Keratinocyte (primary cell): Measurements from ENCODE around the gene PTPRD. TPM values are rescaled to one million over a fixed set of nuclear protein-coding genes. Genes with fewer than 3 reads are reported as not detected.

Source experiments
- DNase-seq: peaks from one replicate; pipeline ENCODE4 v3.0.0-alpha.2; 2011; ENCODE audit warnings: low read depth, missing footprints, low spot score
- FAIRE-seq: peaks from 2 replicates; lab custom pipeline; 2011; peaks lifted over from hg19 to GRCh38; lab: Jason Lieb, UNC
- H2AFZ ChIP-seq: 2 replicates; pipeline ENCODE4 v1.6.0; 2012; ENCODE audit warnings: low read length, control low read depth, inconsistent platforms; ENCODE audit not compliant: control insufficient read depth
- H3K27ac ChIP-seq: 2 replicates; pipeline ENCODE4 v1.5.1; 2011; ENCODE audit warnings: low read length; ENCODE audit not compliant: control insufficient read depth, insufficient read depth
- H3K27me3 ChIP-seq: 3 replicates; pipeline ENCODE4 v1.6.0; 2011; ENCODE audit warnings: low read length; ENCODE audit not compliant: control insufficient read depth, insufficient read depth; ENCODE audit errors: extremely low read depth
- H3K36me3 ChIP-seq, 2 experiments: 2 replicates in 1 of 2; 3 replicates in 1 of 2; pipeline ENCODE4 v1.5.1; 2011; ENCODE audit warnings: low read length in 2 of 2, mild to moderate bottlenecking in 1 of 2; ENCODE audit not compliant: control insufficient read depth in 2 of 2, insufficient read depth in 2 of 2; ENCODE audit errors: extremely low read depth in 1 of 2
- H3K4me1 ChIP-seq: 3 replicates; pipeline ENCODE4 v1.5.1; 2011; ENCODE audit warnings: low read length; ENCODE audit not compliant: control insufficient read depth, insufficient read depth; ENCODE audit errors: extremely low read depth
- H3K4me2 ChIP-seq: 3 replicates; pipeline ENCODE4 v1.6.0; 2011; ENCODE audit warnings: low read depth, low read length; ENCODE audit not compliant: control insufficient read depth, insufficient read depth; ENCODE audit errors: extremely low read depth
- H3K4me3 ChIP-seq, 3 experiments: fragments of 200-600 bp in 1 of 3; sonication (generic) in 1 of 3; 2 replicates in 2 of 3; 3 replicates in 1 of 3; pipeline ENCODE4 v1.5.1; 2011 to 2016; ENCODE audit warnings: low read length in 3 of 3, mild to moderate bottlenecking in 3 of 3, control low read depth in 2 of 3, inconsistent platforms in 1 of 3, low read depth in 1 of 3, mixed read lengths in 1 of 3, mixed run types in 1 of 3, moderate library complexity in 1 of 3; ENCODE audit not compliant: control insufficient read depth in 2 of 3, insufficient read depth in 2 of 3; ENCODE audit errors: extremely low read depth in 1 of 3
- H3K79me2 ChIP-seq: 2 replicates; pipeline ENCODE4 v1.6.0; 2012; ENCODE audit warnings: low read length; ENCODE audit not compliant: control insufficient read depth, insufficient read depth
- H3K9ac ChIP-seq: 3 replicates; pipeline ENCODE4 v1.6.0; 2011; ENCODE audit warnings: low read length; ENCODE audit not compliant: control insufficient read depth, insufficient read depth; ENCODE audit errors: extremely low read depth
- H3K9me1 ChIP-seq: 3 replicates; pipeline ENCODE4 v1.6.0; 2011; ENCODE audit warnings: low read length; ENCODE audit not compliant: control insufficient read depth, insufficient read depth; ENCODE audit errors: extremely low read depth
- H3K9me3 ChIP-seq: 2 replicates; pipeline ENCODE4 v1.5.1; 2012; ENCODE audit warnings: low read depth, low read length; ENCODE audit not compliant: control insufficient read depth
- H4K20me1 ChIP-seq: 3 replicates; pipeline ENCODE4 v1.6.0; 2011; ENCODE audit warnings: low read length; ENCODE audit not compliant: control insufficient read depth, insufficient read depth; ENCODE audit errors: extremely low read depth
- CTCF ChIP-seq, 3 experiments: IDR thresholded peaks in 1 of 3; conservative IDR thresholded peaks in 1 of 3; optimal IDR thresholded peaks in 1 of 3; 2 replicates in 2 of 3; 3 replicates in 1 of 3; pipeline versions ENCODE3 to v1.5.1; 2011; ENCODE audit warnings: low read length in 3 of 3, mild to moderate bottlenecking in 3 of 3, moderate library complexity in 2 of 3, control low read depth in 1 of 3, inconsistent platforms in 1 of 3; ENCODE audit not compliant: insufficient read depth in 2 of 3; ENCODE audit errors: extremely low read depth in 1 of 3
- EZH2 ChIP-seq: IDR thresholded peaks from one replicate; pipeline ENCODE4 v1.6.1; 2012; ENCODE audit warnings: inconsistent platforms, mild to moderate bottlenecking, low read length, moderate library complexity
- dilution Hi-C: fragments of 300-500 bp; cut with MboI; formaldehyde crosslinking; loops from one replicate; pipeline ENCODE4 v1.7.0; 2020; ENCODE audit warnings: low sequenced_read_pairs; ENCODE audit not compliant: extremely low pct_ligation_motif_present
- polyA plus RNA-seq, 5 experiments: library from polyadenylated mRNA; depleted of rRNA in 3 of 5; stranded (reverse) in 3 of 5; stranded (forward) in 1 of 5; unstranded in 1 of 5; fragments of >200 nt; gene quantifications; 1 replicate in 1 of 5; 2 replicates in 3 of 5; 3 replicates in 1 of 5; pipeline versions ENCODE4 v1.2.1 to v1.2.3, GENCODE V29; 2011 to 2012; ENCODE audit warnings: missing spikeins in 2 of 5, low read depth in 1 of 5, low replicate concordance in 1 of 5

The PTPRD gene
- polyA plus RNA-seq, 1 donor (not counting 4 experiments of a cell fraction or from before 2014, with no cell fraction given) = 0.10 TPM

GRCh38 chr9:9091387-9091786 is 1521.4 kb downstream of the PTPRD start:
- DNase-seq = no peak
- no peak overlapping the region for H3K9ac ChIP-seq
- dilution Hi-C loops = no loop called here
- TF ChIP-seq CTCF (optimal IDR thresholded peaks at IDR 0.05 in 1 of 3, IDR thresholded peaks at IDR 0.05 in 1 of 3, conservative IDR thresholded peaks at IDR 0.05 in 1 of 3; ENCODE audit: extremely low read depth in 1 of 3, insufficient read depth in 2 of 3, low read length in 3 of 3) (no peak), EZH2 (no peak)
- no peaks in the 10 kb centered on the region for H3K27me3 ChIP-seq
- no peaks in the 10 kb centered on the region for H3K4me1 ChIP-seq
- no peaks in the 10 kb centered on the region for H4K20me1 ChIP-seq
- H3K9me3 ChIP-seq = no peaks in the 10 kb centered on the region
- no peak overlapping the region for H3K27ac ChIP-seq
- H3K4me3 ChIP-seq = no peak overlapping the region
- H2AFZ ChIP-seq = no peak overlapping the region
- no peaks in the 10 kb centered on the region for H3K9me1 ChIP-seq
- H3K4me2 ChIP-seq = no peak overlapping the region
- FAIRE-seq = no peak
- H3K79me2 ChIP-seq = no peaks in the 10 kb centered on the region
- no peaks in the 10 kb centered on the region for H3K36me3 ChIP-seq

GRCh38 chr9:9079473-9079872 is 1533.3 kb downstream of the PTPRD start:
- Histone ChIP-seq H3K36me3 (no peaks in the 10 kb centered on the region), H3K4me2 (no peak overlapping the region), H3K27ac (no peak overlapping the region), H2AFZ (no peak overlapping the region), H3K9me3 (no peaks in the 10 kb centered on the region), H4K20me1 (no peaks in the 10 kb centered on the region), H3K4me3 (no peak overlapping the region), H3K4me1 (no peaks in the 10 kb centered on the region), H3K9me1 (no peaks in the 10 kb centered on the region), H3K9ac (no peak overlapping the region), H3K27me3 (no peaks in the 10 kb centered on the region), H3K79me2 (no peaks in the 10 kb centered on the region)
- TF ChIP-seq CTCF (optimal IDR thresholded peaks at IDR 0.05 in 1 of 3, IDR thresholded peaks at IDR 0.05 in 1 of 3, conservative IDR thresholded peaks at IDR 0.05 in 1 of 3; ENCODE audit: extremely low read depth in 1 of 3, insufficient read depth in 2 of 3, low read length in 3 of 3) (no peak), EZH2 (no peak)
- dilution Hi-C loops = no loop called here
- no peak for FAIRE-seq
- no peak for DNase-seq
